GM11168 (cell line): ENCODE data around the gene KCNC4.

Experiments
- in situ Hi-C: fragments of 300-500 bp; cut with MboI; formaldehyde crosslinking; loops from one replicate; pipeline ENCODE4 v1.12.0; 2022; ENCODE audit warnings: low sequenced_read_pairs; ENCODE audit not compliant: unreplicated experiment

KCNC4 gene

DNA sequence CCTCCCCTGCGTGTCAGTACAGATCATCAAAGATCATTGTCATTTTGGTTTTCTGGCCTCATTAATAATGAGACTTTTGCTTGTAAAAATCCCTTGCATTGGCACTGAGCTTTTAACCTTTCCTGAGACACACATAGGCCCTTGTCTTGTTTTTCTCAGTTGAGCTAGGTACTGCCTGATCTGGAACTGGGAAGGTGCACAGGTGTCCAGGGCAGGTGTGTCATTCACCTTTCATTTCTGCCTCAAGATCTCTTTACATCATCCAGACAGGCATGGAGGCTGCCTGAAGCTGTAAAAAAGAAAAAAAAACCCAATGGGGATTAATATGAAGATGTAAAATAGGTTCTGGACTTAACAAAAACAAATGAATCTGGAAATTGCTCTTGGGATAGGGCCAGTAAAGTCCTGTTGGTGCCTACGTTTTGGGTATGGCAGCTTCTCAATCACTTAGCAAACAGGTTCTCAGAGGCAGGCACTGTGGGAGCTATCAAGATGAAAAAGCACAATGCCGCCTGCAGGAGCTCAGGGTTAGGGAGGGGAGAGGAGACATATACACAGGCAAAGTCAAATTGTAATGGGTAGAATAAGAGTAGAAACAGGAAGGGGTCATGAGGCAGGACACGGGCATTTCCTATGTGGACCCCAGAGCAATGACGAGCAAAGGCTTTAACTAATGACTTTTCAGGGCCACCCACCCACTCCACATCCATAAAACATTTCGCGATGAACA is 1.0 kb upstream of the KCNC4 start:
- in situ Hi-C loops, result loop anchor here (5.0 kb wide), 1 partner anchor 98 kb away; no protein-coding TSS in a partner anchor

DNA sequence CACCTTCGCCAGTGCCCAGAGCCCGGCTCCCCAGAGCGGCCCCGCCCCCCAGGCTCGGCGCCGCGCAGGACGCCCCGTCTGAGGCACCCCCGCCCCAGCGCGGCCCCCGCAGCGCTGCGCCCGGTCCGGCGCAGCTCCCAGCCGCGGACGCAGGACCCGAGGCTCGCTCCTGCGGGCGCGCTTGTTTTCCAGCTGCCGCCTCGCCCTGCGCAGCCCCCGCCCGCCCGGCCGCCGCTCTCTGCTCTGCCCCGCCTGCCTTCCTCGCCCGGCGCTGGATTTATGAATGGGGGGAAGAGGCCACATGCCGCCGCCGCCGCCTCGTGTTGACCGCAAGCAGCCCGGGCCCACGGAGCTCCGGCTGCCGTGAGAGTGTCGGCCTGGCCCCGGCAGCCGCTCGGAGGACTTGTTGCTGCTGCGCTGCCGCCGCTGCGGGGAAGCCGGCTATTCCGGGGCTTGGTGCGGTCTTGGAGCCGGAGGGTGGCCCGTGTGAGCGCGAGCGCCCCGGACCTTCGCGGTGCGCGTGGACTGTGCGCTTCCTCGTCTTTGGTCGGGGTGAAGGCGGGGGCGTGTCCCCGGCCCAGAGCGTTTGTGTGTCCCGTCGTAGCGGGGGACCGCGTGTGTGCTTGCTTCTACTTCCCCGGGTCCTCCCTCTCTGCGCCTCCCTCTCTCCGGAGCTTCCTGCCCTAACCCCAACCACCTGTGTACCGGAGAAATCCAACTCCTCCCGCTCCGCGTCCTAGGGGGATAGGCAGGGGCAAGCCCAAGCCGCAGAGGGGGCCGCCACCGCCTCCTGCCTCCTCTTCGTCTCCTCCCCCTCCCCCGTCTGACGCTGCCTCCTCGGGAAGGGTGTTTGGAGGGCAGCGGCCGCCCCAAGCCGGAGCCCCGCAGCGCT is 736 bp downstream of the KCNC4 start:
- in situ Hi-C loops, result no loop called here

DNA sequence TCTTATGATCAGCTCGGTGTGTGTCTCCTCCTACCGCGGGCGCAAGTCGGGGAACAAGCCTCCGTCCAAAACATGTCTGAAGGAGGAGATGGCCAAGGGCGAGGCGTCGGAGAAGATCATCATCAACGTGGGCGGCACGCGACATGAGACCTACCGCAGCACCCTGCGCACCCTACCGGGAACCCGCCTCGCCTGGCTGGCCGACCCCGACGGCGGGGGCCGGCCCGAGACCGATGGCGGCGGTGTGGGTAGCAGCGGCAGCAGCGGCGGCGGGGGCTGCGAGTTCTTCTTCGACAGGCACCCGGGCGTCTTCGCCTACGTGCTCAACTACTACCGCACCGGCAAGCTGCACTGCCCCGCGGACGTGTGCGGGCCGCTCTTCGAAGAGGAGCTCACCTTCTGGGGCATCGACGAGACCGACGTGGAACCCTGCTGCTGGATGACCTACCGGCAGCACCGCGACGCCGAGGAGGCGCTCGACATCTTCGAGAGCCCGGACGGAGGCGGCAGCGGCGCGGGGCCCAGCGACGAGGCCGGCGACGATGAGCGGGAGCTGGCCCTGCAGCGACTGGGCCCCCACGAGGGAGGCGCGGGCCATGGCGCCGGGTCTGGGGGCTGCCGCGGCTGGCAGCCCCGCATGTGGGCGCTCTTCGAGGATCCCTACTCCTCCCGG is 1.5 kb downstream of the KCNC4 start:
- in situ Hi-C loops, result no loop called here

DNA sequence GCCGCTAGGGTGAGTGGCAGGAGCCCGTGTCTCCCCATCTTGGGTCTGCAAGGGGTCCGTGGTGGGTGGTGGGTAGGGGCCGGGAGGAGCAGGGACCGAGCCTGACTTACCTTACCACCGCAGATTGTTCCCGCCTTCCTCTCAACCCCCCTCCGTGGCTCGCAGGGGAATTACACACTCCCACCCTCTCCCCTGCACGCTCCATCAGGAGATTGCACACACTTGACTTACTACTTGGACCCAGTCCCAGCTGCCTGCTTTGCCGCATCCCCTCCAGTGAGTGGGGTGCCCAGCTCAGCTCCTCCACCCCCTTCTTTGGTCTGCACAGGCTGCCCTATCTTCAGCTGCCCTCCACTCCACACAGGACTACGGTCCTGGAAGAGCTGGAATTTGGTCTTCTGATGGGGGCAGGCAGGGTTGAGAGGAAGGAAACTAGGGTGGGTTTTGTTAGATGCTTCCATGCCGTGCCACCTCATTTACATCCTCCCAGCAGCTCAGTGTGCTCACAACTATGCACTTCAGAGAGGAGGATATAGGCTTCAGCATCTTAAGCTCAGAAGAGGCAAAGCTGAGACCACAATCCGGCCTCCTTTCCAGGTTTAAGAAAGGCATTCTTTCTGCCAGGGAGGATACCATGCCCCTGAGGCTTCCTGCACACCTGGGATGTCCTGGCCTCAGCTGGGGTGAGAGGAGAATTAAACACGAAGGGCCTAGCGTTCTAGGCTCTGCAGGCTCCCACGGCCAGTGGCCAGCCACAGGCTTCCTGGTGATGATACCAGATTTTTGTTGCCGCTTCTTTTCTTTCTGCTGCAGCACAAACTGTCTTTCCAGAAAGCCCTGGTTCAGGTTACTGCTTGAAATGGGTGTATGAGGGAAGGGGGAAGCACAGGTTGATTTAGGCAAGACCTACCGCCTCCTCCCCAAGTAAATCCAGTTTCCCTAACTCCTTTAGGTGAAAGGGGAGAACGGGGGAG is 2.3 kb downstream of the KCNC4 start:
- in situ Hi-C loops, result no loop called here

GRCh38 chr1:110213143-110213540 is 3.0 kb downstream of the KCNC4 start:
- in situ Hi-C loops, result no loop called here

GRCh38 chr1:110214454-110215404 is 4.6 kb downstream of the KCNC4 start:
- in situ Hi-C loops, result no loop called here

GRCh38 chr1:110215621-110216515 is 5.8 kb downstream of the KCNC4 start:
- in situ Hi-C loops, result no loop called here

DNA sequence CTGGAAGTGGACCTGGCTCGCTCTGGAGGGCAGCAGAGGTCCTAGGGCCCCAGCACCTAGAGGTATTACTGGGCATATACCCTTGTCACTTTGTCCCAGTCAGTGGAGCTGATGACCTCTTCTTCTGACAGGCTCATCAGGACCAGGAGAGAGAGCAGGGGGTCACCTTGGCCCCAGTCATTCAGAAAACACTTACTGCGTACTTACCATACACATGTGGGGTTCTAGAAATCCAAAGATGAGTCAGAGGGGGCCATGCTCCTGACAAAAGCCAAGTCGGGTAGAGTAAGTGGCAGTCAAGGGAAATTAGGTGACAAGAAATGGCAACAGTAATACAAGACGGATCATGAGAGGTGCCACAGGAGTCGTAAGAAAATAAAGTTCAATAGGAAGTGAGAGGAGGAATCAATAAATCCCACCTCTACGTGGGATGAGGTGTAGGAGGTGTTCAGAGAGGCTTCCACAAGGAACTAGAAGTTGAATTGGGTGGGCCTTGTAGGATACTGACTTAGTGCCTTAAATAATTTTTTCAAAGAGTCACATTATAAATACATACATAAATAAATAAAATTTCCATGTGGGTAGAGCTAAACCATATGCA is 6.8 kb downstream of the KCNC4 start:
- in situ Hi-C loops, result no loop called here

DNA sequence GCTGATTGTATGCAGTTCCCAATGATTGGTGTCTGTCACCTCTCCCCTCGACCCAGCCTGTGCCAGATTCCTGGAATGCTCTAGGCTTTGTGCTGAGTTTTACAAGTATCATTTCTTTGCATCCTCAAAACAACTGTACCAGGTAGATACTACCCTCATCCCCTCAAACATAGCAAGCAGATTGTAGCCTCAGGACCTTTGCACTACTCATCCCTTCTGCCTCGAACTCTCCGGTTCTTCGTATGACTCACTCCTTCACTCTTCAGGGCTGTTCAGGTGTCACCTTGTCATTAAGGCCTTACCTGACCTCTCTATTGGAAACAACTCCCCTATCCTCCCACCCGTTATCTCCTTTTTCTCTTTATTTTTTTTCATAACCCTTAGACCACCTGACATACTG is 8.0 kb downstream of the KCNC4 start:
- in situ Hi-C loops, result no loop called here

DNA sequence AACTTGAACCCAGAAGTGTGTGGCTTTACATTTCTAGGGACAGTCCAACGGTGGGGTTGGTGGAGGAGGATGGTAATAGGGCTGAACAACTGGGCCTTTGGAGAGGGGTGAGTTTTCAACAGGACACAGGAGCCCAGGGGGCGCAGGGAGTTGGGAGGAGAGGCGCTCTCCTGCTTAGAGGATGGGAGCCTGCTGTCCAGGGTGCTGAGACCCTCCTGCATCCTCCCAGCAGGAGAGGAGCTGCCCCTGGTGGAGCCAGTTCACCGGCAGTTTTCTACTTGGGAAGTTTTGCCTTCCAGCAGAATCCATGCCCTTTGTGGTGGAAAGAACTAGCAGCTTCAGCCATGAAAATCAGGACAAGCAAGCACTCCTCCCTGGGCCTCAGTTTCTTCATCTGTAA is 8.6 kb downstream of the KCNC4 start:
- in situ Hi-C loops, result no loop called here

GRCh38 chr1:110220324-110220723 is 10.2 kb downstream of the KCNC4 start:
- in situ Hi-C loops, result no loop called here

- in situ Hi-C loops, result no loop called here
Measured at GRCh38 chr1:110221119-110221518, 11.0 kb downstream of the KCNC4 start.

- in situ Hi-C loops, result no loop called here
Measured at GRCh38 chr1:110223127-110223526, 13.0 kb downstream of the KCNC4 start.

- in situ Hi-C loops, result no loop called here
Measured at GRCh38 chr1:110223581-110223980, 13.5 kb downstream of the KCNC4 start.

- in situ Hi-C loops, result no loop called here
Measured at GRCh38 chr1:110224240-110224995, 14.3 kb downstream of the KCNC4 start.

DNA sequence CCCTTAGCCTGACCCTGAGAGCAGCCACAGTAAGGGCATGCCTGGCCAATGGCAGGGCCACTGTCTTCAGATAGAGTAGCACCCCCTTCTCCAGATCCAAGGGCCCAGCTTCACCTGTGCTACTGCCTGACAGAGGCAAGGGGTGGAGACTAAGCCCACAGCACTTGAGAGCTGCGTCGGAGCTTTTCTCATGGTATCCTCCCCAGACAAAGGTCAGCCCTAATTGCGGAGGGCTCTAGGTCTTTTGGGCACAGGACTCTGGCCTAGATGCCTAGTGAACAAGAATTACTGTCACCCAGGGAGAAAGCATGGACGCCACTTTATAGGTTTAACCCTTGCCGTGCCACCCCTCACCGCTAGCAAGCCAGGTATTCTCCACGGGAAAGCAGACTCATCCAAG is 15.1 kb downstream of the KCNC4 start:
- in situ Hi-C loops, result no loop called here
